ENCODE measurements around the gene ATAD2B.
A peak's percentile ranks its signal among the peaks of the same experiment; 100 is the strongest.

Gene ATAD2B

GRCh38 chr2:23926750-23927571 is at the start of gene ATAD2B:
ATAD2B (minus strand) TSS chr2:23927123; CDS start chr2:23926770, 353 bp downstream.
- Histone ChIP-seq H3F3A (ENCODE audit: insufficient read depth, low read length) (no peaks in the 10 kb centered on the region), H3K4me3 (ENCODE audit: low read depth, low read length, poor library complexity, severe bottlenecking) (peak within 1 kb of the TSS; percentile 73), H3K9ac (ENCODE audit: low read length) (peak within 1 kb of the TSS; percentile 89), H3K9me2 (ENCODE audit: low read depth, low read length) (no peaks in the 10 kb centered on the region), H3K4me2 (ENCODE audit: low read length) (peak within 1 kb of the TSS; percentile 78), H3K27me3 (ENCODE audit: insufficient read depth, low read length) (no peaks in the 10 kb centered on the region), H3K4me1 (ENCODE audit: insufficient read depth, low read length, severe bottlenecking) (peaks cover 48% of the 10 kb centered on the region), H2AFZ (ENCODE audit: low read length) (no peak within 1 kb of the TSS), H3K36me3 (ENCODE audit: insufficient read depth, low read length) (no peaks in the 10 kb centered on the region), H3K9me3 (ENCODE audit: low read length) (no peaks in the 10 kb centered on the region), H3K27ac (ENCODE audit: low read depth, low read length, poor library complexity, severe bottlenecking) (peak within 1 kb of the TSS; percentile 86), H3K79me2 (ENCODE audit: insufficient read depth, low read length) (peaks cover 36% of the 10 kb centered on the region), H4K20me1 (ENCODE audit: insufficient read depth, low read length) (no peaks in the 10 kb centered on the region)
- TF ChIP-seq EZH2 (IDR thresholded peaks at IDR 0.05; ENCODE audit: borderline replicate concordance, low read length) (no peak), CTCF (IDR thresholded peaks at IDR 0.05; ENCODE audit: low read length) (peak; percentile 82)

- H3K9me3 ChIP-seq (ENCODE audit: low read length), result no peaks in the 10 kb centered on the region
- H4K20me1 ChIP-seq (ENCODE audit: insufficient read depth, low read length), result no peaks in the 10 kb centered on the region
- no peaks in the 10 kb centered on the region for H3K9me2 ChIP-seq (ENCODE audit: low read depth, low read length)
- no peak overlapping the region for H3K27ac ChIP-seq (ENCODE audit: low read depth, low read length, poor library complexity, severe bottlenecking)
- TF ChIP-seq EZH2 (IDR thresholded peaks at IDR 0.05; ENCODE audit: borderline replicate concordance, low read length), result no peak
- TF ChIP-seq CTCF (IDR thresholded peaks at IDR 0.05; ENCODE audit: low read length), result no peak
- no peak overlapping the region for H3K4me2 ChIP-seq (ENCODE audit: low read length)
- no peak overlapping the region for H3K4me3 ChIP-seq (ENCODE audit: low read depth, low read length, poor library complexity, severe bottlenecking)
- H3K4me1 ChIP-seq (ENCODE audit: insufficient read depth, low read length, severe bottlenecking), result no peaks in the 10 kb centered on the region
- H3K27me3 ChIP-seq (ENCODE audit: insufficient read depth, low read length), result no peaks in the 10 kb centered on the region
- peaks cover 13% of the 10 kb centered on the region for H3K36me3 ChIP-seq (ENCODE audit: insufficient read depth, low read length)
- H3K79me2 ChIP-seq (ENCODE audit: insufficient read depth, low read length), result no peaks in the 10 kb centered on the region
- no peaks in the 10 kb centered on the region for H3F3A ChIP-seq (ENCODE audit: insufficient read depth, low read length)
- no peak overlapping the region for H3K9ac ChIP-seq (ENCODE audit: low read length)
- no peak overlapping the region for H2AFZ ChIP-seq (ENCODE audit: low read length)
These were observed 40.9 kb upstream of the ATAD2B start for GRCh38 chr2:23967846-23968245.

DNA sequence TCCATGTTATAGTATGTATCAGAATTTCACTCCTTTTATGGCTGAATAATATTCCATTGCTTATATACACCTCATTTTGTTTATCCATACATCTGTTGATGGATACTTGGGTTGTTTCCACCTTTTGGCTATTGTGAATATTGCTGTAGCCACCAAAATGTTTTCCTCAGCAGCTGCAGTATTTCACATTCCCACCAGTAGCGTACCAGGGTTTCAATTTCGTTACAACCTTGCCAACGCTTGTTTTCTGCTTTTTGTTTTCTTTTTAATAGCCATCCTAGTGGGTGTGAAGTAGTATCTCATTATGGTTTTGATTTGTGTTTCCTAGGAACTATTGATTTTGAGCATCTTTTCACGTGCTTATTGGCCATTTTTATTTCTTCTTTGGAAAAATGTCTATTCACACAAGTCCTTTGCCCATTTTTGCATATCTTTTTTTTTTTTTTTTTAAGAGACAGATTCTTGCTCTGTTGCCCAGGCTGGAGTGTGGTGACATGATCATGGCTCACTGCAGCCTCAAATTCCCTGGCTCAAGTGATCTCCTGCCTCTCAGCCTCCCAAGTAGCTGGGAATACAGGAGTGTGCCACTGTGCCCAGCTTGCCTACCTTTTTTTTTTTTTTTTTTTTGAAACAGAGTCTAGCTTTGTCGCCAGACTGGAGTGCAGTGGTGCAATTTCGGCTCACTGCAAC is 27.5 kb upstream of the ATAD2B start:
- H3K27me3 ChIP-seq (ENCODE audit: insufficient read depth, low read length), result no peaks in the 10 kb centered on the region
- no peaks in the 10 kb centered on the region for H4K20me1 ChIP-seq (ENCODE audit: insufficient read depth, low read length)
- no peaks in the 10 kb centered on the region for H3K9me2 ChIP-seq (ENCODE audit: low read depth, low read length)
- no peak overlapping the region for H3K9ac ChIP-seq (ENCODE audit: low read length)
- no peak overlapping the region for H3K4me3 ChIP-seq (ENCODE audit: low read depth, low read length, poor library complexity, severe bottlenecking)
- H2AFZ ChIP-seq (ENCODE audit: low read length), result no peak overlapping the region
- peaks cover 26% of the 10 kb centered on the region for H3K79me2 ChIP-seq (ENCODE audit: insufficient read depth, low read length)
- peaks cover 5% of the 10 kb centered on the region for H3K4me1 ChIP-seq (ENCODE audit: insufficient read depth, low read length, severe bottlenecking)
- TF ChIP-seq CTCF (IDR thresholded peaks at IDR 0.05; ENCODE audit: low read length), result no peak
- TF ChIP-seq EZH2 (IDR thresholded peaks at IDR 0.05; ENCODE audit: borderline replicate concordance, low read length), result no peak
- H3K9me3 ChIP-seq (ENCODE audit: low read length), result no peaks in the 10 kb centered on the region
- H3F3A ChIP-seq (ENCODE audit: insufficient read depth, low read length), result no peaks in the 10 kb centered on the region
- H3K4me2 ChIP-seq (ENCODE audit: low read length), result peak overlapping the region; percentile 24; the same call in 1 of the 2 replicates
- H3K36me3 ChIP-seq (ENCODE audit: insufficient read depth, low read length), result no peaks in the 10 kb centered on the region
- H3K27ac ChIP-seq (ENCODE audit: low read depth, low read length, poor library complexity, severe bottlenecking), result no peak overlapping the region

Data from OCI-LY1 (cell line).